Activated CD4-positive, alpha-beta T cell treated with anti-CD3 and anti-CD28 coated beads for 48 hours (primary cell): ENCODE measurements around the gene CSNK1D.

Experiments used
- DNase-seq: peaks from one replicate; pipeline ENCODE4 v3.0.0-alpha.2; 2020

CSNK1D gene

DNA sequence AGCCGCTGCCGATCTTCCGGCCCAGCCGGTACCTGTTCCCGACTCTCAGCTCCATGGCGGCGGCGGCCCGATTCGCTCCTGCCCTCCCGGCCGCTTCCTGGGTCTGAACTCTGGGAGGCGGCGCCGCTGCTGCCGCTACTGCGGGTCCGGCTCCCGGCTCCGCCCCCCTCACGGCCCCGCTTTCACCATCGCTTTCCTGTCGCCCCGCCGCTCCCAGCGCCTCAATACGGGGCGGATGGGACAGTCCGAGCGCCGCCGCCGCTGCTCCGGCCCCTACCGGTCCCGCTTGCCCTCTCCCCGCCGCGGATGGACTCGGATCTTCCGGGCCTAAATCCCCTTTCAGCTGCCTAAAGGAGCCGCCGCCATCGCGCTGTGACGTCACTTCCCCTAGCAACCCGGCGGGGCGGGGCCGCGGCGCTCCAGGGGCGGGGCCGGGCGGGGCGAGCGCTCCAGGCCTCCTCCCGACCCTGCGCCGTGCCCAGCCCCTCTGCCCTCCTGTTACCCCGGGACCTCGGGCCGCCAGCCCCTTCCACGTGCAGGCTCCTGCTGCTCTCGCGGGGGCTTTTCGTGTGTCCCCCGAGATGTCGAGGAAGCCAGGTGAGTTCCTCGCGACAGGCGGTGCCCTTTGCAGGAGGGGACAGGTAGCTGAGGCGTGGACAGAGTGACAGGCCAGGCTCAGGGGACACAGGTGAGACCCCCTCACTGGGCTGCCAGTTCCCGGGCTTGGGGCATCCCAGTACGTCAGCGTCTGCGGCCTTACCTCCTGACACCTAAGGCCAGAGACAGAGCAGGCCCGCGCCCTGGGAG, at the start of gene CSNK1D:
Gene CSNK1D (minus strand): TSS at position 374 of the 807 bp plus-strand sequence. CDS start 319 bp downstream, at position 55.
- DNase-seq, result peak; percentile 95

DNA sequence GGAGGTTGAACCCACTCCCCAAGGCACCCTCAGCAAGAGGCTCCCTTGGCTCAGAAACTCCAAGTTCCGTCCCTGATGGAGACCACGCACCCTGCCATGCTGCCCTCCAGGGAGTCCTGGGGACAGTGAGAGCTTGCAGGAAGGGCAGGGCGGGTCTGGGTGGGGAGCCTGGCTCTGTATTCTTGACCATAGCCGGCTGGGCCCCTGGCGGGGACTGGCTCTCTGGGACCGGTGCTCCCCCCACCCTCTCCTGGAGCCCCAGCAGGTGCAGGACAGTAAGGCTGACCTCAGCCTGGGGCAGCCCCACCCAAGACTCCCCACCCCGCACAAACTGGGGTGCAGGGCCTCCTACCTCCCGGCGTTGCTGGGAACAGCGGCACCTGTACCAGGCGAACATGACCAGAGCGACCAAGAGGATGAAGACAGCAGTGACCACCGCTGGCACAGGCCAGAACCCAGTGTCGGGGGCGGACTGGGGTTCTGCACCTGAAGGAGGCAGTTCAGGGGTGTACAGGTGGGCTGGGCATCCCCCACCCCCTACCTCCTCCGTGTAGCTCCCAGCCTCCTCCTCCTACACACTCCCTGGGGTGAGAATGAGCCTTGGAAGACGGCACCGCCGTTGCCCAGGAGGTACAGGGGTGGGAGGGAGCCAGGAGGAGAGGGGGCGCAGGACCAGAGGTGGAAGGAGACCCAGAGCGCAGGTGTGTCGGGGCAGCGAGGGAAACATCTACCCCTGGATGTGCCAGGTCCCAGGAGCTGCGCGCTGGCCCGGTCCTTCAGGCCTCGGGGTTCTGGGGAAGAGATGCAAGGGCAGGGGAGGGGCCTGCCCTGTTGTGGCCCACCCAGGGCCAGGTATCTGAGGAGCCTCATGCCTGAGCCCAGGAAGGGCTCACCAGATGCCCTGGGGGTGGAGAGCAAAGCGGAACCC, 49.3 kb upstream of the CSNK1D start:
- DNase-seq, result no peak

DNA sequence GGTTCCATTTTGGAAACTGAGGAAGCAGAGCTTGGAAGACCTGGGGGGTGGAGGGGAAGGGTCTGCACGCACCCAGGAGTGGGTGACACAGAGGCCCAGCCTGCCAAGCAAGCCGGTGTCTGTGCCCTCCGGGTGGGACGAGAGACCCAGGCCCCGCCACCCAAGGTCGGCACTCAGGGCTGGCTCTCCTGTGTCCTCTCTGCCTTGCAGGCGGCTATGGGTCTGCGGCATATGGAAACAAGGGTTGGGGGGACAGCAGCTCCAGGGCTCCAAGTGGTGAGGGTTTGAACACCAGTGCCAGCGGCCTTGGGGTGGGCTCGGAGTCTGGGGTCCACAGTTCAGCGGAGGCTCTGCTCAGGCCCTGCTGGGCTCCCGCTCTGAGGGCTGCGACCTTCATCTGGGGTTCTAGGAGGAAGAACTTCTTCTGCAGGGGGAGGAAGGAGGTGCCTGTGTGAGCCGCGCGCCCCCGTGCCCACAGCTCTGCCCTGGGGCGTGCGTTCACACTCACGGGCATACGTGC, 48.5 kb upstream of the CSNK1D start:
- DNase-seq, result peak; percentile 43

DNA sequence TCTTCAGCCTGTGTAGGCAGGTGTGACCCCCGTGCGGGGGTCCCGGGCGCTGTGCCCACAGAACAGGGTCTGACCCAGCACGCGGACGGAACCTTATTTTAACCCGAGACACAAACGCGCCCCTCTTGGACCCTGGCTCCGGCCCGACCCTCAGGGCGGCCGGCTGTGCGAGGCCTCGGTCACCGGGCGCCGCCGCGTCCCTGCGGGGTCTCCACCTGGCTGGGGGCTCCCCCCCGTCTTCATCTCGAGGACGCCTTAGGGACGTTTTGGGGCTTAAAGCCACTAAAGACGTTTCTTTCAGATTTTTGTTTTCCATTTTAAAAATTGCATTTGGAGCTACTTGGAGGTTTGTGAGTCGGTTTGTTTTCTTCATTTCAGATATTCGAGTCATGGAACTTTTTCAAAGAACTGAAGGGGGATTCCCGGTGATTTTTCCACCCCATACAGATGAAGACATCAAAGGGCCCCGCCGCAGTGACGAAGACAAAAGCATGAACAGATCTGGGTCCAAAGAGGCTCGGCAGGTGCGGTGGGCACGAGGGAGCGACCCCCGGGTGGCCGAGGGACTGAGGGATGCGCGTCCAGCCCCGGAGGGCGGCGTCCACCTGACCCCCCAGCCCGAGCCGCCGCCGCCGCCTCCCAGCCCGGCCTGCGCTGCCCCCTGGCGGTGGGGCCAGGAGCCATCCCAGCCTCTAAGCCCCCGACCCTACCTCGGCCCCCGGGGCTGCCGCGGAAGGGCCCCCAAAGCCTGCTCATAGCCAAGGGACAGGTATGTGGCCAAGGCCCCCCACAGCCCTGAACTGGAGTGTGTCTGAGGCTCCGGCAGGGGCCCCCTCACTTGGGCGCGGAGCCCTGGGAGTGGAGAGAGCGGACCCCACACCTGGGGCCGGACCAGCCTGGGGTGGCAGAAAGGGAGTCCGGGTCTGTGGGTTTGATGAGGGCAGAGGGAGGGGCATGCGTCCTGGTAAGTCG, 47.7 kb upstream of the CSNK1D start:
- DNase-seq, result peak; percentile 86

DNA sequence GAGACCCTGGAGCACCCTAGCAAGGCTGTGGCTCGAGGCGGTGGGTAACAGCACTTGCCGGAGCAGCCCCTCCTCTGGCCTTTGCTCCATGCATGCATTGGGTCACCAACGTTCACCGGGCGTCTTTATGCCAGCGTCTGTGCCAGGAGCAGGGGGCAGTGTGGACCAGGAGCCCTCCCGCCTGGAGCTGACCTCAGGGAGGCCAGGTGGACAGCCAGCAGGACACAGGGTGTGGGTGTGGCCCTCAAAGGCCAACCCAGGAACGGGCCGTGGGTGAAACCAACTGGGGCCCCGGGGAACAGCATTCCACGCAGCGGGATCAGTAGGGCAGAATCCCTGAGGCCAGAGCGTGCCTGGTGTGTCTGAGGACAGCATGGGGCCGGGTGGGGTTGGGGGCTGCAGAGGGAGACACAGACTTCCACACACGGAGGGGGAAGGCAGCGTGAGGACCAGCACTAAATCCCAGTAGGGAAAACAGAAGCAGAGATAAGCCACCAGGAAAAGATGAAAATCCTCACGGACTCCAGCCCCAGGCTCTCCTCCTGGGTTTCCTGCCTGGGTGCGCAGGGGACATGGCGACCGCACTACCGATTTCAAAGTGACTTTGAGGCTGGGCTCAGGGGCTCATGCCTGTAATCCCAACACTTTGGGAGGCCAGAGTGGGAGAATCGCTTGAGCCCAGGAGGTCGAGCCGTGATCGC, 46.8 kb upstream of the CSNK1D start:
- DNase-seq, result no peak

DNA sequence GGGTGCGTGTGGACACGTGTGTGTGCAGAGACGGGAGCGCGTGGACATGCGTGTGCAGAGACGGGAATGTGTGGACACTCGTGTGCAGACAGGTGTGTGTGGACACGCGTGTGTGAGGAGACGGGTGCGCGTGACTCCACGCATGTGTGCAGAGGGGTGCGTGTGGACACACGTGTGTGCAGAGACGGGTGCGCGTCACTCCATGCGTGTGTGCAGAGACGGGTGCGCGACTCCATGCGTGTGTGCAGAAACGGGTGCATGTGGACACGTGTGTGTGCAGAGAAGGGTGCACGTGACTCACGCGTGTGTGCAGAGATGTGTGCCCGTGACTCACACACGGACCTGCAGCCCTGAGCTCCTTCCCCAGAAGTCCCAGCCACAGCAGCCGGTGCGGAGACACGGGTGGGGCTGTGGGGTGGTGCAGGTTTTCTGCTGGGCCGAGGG, 46.1 kb upstream of the CSNK1D start:
- DNase-seq, result no peak

DNA sequence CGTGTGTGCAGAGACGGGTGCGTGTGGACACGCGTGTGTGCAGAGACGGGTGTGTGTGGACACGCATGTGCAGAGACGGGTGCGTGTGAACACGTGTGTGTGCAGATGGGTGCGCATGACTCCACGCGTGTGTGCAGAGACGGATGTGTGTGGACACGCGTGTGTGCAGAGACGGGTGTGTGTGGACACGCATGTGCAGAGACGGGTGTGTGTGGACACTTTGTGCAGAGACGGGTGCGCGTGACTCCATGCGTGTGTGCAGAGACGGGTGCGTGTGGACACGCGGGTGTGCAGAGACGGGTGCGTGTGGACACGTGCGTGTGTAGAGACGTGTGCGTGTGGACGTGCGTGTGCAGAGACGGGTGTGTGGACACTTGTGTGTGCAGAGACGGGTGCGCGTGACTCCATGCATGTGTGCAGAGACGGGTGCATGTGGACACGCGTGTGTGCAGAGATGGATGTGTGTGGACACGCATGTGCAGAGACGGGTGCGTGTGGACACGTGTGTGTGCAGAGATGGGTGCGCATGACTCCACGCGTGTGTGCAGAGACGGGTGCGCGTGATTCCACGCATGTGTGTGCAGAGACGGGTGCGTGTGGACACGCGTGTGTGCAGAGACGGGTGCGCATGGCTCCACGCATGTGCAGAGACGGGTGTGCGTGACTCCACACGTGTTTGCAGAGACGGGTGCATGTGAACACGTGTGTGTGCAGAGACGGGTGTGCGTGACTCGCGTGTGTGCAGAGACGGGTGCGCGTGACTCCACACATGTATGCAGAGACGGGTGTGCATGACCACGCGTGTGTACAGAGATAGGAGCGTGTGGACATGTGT, 45.5 kb upstream of the CSNK1D start:
- no peak for DNase-seq

DNA sequence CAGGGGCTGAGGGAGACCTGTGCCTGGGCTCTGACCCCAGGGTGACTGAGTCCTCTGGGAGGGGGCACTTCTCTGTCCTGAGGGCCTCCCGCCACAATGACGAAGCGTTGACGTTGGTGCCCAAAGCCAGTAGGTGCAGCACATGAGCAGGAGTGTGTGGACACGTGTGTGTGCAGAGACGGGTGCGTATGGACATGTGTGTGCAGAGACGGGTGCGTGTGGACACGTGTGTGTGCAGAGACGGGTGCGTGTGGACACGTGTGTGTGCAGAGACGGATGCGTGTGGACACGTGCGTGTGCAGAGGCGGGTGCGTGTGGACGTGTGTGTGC, 44.6 kb upstream of the CSNK1D start:
- no peak for DNase-seq

DNA sequence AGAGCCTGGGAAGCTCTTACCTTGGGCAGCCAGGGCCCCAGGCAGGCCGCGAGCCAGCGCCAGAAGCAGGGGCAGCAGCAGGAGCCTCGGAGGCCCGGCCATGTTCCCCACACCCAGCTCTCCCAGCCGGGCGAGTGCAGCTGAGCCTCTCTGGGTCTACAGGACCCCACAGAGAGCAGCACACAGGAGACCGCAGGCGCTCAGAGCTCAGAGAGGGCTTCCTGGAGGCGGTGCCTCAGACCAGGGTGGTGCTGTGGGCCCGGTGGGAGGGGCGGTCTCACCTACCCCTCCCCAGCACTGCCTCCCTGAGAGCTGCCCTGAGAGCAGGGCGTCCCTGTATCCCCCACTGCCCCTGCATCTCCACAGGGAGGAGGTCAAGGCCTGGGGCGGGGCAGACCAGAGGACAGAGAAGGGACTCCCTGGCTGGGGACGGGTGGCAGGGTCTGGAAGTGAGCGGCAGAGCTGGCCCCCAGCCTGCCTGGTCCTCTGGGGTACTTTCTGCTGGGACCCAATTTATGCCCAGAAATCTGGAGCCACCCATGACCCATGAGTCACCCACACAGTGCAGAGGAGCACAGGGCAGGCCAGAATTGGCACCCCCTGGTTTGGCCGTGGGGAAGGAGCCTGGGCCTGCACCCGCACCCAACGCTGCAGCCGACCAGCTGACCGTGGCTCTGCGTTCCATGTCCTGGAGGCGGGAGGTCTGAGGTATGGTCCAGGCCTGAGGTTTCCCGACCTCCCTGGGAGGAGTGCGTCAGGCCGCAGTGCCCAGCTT, 44.1 kb upstream of the CSNK1D start, which contains the start of gene CD7:
Gene CD7 (minus strand): TSS at position 215 of the 775 bp plus-strand sequence. CDS start 113 bp downstream, at position 102.
- DNase-seq, result peak; percentile 80

DNA sequence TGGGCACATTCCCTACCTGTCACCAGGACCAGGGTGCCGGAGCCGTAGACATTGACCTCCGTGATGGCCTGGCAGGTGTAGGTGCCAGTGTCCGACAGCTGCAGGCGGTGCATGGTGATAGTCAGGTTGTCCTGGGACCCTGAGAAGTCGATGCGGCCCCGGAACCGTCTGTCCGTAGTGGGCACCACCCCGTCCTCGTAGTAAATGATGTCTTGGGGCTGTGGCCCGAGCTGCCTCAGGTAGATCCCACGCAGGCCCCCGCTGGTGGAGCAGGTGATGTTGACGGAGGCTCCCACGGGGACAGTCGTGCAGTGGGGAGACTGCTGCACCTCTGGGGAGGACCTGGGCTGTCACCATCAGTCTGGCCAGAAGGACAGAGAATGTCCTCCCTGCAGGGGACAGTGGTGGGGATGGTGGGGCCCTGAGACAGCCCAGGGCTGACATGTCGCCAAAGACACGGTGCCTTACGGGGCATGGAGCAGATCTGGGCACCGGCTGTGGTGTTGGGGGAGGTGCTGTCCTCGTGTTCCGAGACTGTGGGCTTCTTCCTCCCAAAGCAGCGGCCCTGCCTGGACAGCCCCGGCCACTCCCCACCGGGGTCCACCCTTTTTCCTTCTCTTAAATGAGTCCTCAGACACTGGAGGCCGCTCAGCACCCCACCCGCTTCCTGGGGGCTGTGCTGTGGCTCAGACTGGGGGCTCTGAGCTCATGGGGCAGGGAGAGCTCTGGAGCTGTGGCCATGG, 43.3 kb upstream of the CSNK1D start:
- DNase-seq, result peak; percentile 45

DNA sequence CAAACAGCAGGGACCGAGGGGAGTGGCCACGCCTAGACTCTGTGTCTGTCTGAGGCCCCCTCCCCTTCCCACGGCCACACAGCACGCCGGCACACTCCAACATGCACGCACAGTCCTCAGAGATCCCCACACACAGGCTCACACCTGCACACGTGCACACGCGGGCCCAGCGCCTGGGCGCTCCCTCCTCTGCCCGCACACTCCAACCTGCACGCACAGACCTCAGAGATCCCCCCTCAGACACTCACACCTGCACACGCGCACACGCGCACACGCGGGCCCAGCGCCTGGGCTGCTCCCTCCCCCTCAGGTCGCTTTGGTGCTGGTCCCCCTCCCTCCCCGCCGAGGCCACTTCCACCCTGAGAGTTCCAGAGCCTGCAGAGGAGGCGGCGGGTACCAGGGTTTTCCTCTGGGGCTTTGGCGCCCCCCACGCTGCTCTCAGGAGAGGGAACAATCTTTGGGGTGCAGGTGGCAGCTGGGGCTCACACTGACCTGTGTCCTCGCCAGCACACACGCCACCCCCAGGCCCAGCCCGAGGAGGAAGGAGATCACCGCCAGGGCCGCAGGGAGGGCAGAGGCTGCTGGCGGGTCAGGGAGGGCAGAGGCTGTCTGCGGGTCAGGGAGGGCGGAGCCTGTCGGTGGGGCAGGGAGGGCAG, 42.3 kb upstream of the CSNK1D start:
- DNase-seq, result peak; percentile 61

DNA sequence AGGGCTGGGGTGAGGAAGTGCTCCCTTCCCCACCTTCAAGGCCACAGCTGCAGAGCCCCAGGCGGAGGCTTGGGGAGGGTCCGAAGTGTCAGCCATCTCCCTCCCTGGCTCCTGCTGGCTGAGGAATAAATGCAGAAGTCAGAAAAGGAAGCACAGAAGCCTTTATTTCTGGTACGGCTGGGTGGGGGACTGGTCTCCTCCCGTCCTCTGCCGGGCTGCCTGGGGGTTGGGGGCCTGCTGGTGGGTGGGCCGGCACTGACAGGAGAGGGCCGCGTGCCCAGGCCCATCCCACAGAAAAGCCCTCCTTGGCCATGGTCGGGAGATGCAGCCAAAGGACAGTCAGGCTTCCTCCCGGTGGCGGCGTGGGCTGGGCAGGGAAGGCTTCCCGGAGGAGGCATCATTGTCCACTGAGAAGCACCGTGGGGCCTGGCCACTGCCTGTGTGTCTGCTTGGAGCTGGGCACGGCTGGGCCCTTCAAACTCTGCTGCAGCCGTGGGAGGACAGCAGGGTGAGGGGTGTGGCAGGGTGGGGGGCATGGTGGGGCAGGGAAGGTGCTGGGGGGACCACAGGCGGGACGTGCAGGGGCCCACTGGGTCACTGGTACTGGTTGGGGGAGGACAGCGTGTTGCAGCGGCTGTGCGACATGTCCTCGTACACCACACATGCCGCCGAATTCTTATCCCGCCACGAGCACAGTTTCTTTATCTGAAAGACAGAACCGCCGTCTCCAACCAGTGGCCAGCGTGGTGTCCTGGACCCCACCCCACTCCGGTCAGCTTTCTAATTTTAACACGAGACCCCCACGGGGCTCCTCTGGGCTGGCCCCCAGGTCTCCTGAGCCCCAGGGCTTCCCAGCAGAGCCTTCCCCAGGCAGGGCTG, 41.5 kb upstream of the CSNK1D start:
- no peak for DNase-seq

DNA sequence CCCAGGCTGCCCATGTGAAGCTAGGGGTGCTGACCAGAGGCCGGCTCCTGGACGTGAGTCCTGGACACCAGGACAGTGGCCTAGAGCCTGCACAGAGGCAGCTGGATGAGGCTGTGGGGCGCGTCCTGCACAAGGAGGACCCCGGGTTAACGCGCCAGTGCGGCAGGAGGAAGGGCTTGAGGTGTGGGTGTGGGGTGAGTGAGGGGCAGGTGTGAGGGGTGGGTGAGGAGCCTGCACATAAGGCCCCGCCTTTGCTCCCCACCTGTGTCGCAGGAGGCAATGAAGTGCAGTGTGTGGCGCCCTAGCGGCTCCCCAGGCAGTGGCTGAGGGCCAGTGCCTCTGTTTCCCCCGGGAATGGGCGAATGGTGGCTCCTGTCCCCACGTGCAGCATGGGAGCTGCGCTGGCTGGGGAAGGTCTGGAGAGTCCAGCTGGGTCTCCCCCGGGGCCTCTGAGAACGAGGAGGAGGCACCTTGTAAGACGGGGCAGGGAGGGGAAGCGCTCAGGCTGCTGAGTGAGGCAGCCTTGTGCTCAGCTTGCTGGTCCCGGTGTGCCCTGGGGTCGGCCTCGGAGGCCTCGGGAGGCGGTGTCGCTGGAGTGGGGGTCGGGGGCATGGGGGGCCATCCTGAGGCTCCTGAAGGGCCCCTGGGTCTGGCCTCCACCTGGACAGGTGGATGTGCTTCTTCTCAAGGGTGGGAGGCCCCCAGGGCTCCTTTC, 40.7 kb upstream of the CSNK1D start:
- DNase-seq, result no peak

DNA sequence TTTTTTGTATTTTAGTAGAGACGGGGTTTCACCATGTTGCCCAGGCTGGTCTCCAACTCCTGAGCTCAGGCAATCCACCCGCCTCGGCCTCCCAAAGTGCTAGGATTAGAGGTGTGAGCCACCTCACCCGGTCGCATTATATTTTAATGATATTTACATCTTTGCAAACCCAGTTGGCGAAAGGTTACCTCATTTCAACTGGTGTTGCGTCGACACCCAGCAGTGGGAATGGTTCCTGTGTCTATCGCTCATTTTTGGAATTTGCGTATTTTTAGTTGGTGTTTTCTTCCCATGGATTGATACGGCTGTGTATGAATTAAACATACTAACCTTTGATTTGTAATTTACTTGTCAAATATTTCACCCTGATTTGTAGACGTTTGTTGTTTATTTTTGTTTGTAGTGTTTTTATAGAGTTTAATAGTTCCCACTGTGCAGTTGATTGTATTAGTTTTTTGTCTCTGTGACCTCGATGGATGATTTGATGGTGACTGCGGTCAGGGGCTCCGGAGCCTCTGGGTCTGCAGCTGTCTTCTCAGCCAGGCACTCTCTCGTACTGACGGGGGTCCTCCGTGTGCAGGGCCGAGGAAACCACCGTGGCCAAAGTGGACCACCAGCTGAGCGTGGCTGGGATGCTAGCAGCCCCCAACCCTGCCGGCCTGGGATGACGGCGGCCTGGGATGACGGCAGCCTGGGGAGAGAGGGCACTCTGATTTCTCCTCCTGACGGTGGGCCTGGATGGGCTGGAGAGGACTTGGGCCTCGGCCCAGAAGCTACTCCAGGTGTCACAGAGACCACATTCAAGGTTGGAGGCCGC, 39.9 kb upstream of the CSNK1D start:
- no peak for DNase-seq

DNA sequence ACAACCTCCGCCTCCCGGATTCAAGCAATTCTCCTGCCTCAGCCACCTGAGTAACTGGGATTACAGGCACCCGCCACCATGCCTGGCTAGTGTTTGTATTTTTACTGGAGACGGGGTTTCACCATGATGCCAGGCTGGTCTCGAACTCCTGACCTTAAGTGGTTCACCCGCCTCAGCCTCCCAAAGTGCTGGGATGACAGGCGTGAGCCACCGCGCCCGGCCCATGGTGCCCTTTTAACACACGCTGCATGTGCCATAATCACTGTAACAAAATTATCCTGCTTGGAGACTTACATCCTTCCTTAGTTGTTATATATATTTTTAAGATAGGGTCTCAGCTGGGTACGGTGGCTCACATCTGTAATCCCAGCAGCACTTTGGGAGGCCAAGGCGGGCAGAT, 38.5 kb upstream of the CSNK1D start:
- DNase-seq, result no peak

DNA sequence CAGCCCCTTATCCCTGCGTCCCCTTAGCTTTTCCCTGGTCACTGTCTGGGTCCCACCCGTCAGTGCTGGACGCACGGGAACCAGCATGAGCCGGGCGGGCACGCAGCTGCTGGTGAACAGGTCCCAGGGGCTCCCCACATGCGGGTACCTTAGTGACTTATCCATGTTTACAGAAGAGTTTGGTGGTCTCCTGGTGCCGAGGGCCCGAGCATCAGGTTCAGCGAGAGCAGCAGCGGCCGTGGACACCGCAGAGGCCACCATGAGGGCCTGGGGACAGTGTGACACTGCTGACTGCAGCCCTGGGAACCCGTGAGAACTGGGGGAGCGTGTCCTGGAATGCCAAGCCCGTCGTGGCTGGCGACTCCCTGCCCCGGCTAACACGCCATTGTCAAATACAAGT, 37.4 kb upstream of the CSNK1D start:
- no peak for DNase-seq
